ENCODE measurements around the gene NFIA.

The NFIA gene

GRCh38 chr1:61174060-61174795 is 91.9 kb downstream of the NFIA start:
- TF ChIP-seq YY1 (IDR thresholded peaks at IDR 0.05; ENCODE audit: low read depth), result no peak
- no peak for TF ChIP-seq TEAD4 (IDR thresholded peaks at IDR 0.05)
- TF ChIP-seq EGR1 (IDR thresholded peaks at IDR 0.05), result no peak
- no peak for TF ChIP-seq RAD21 (IDR thresholded peaks at IDR 0.05; ENCODE audit: low read depth)
- TF ChIP-seq NFIC (IDR thresholded peaks at IDR 0.05), result no peak
- no peak for TF ChIP-seq REST (IDR thresholded peaks at IDR 0.05; ENCODE audit: low read depth)
- TF ChIP-seq TCF12 (IDR thresholded peaks at IDR 0.05; ENCODE audit: low read depth), result no peak
- no peak for TF ChIP-seq FOXM1 (IDR thresholded peaks at IDR 0.05; ENCODE audit: borderline replicate concordance, low read depth)
- no peak for TF ChIP-seq CEBPB (IDR thresholded peaks at IDR 0.05)
- no peak for TF ChIP-seq TAF1 (IDR thresholded peaks at IDR 0.05; ENCODE audit: low read depth)
- no peak for TF ChIP-seq ZBTB7A (IDR thresholded peaks at IDR 0.05; ENCODE audit: low read depth)

- TF ChIP-seq MAX (IDR thresholded peaks at IDR 0.05), result no peak
Measured at GRCh38 chr1:61175976-61176375, 93.6 kb downstream of the NFIA start.

GRCh38 chr1:61181067-61182038 is 99.0 kb downstream of the NFIA start:
- no peak for TF ChIP-seq YY1 (IDR thresholded peaks at IDR 0.05; ENCODE audit: low read depth)
- TF ChIP-seq TCF12 (IDR thresholded peaks at IDR 0.05; ENCODE audit: low read depth), result no peak
- no peak for TF ChIP-seq CREB1 (IDR thresholded peaks at IDR 0.05; ENCODE audit: low read depth)
- TF ChIP-seq TEAD4 (IDR thresholded peaks at IDR 0.05), result no peak

- TF ChIP-seq ZBTB7A (IDR thresholded peaks at IDR 0.05; ENCODE audit: low read depth) (no peak), CREB1 (IDR thresholded peaks at IDR 0.05; ENCODE audit: low read depth) (no peak), YY1 (IDR thresholded peaks at IDR 0.05; ENCODE audit: low read depth) (no peak), RAD21 (IDR thresholded peaks at IDR 0.05; ENCODE audit: low read depth) (no peak), TEAD4 (IDR thresholded peaks at IDR 0.05) (no peak), EP300 (IDR thresholded peaks at IDR 0.05; ENCODE audit: borderline replicate concordance) (no peak), FOXM1 (IDR thresholded peaks at IDR 0.05; ENCODE audit: borderline replicate concordance, low read depth) (no peak), TAF1 (IDR thresholded peaks at IDR 0.05; ENCODE audit: low read depth) (no peak)
Measured at GRCh38 chr1:61182049-61182448, 99.7 kb downstream of the NFIA start.

- no peak for TF ChIP-seq FOXM1 (IDR thresholded peaks at IDR 0.05; ENCODE audit: borderline replicate concordance, low read depth)
Measured at GRCh38 chr1:61182480-61182879, 100.1 kb downstream of the NFIA start.

GRCh38 chr1:61183471-61184039 is 101.2 kb downstream of the NFIA start:
- TF ChIP-seq ZBTB7A (IDR thresholded peaks at IDR 0.05; ENCODE audit: low read depth) (no peak), CREB1 (IDR thresholded peaks at IDR 0.05; ENCODE audit: low read depth) (no peak), TCF12 (IDR thresholded peaks at IDR 0.05; ENCODE audit: low read depth) (no peak), REST (IDR thresholded peaks at IDR 0.05; ENCODE audit: low read depth) (no peak), RAD21 (IDR thresholded peaks at IDR 0.05; ENCODE audit: low read depth) (no peak), TAF1 (IDR thresholded peaks at IDR 0.05; ENCODE audit: low read depth) (no peak), FOXM1 (IDR thresholded peaks at IDR 0.05; ENCODE audit: borderline replicate concordance, low read depth) (no peak), USF1 (IDR thresholded peaks at IDR 0.05) (no peak), TEAD4 (IDR thresholded peaks at IDR 0.05) (no peak), EGR1 (IDR thresholded peaks at IDR 0.05) (no peak), YY1 (IDR thresholded peaks at IDR 0.05; ENCODE audit: low read depth) (no peak), NFIC (IDR thresholded peaks at IDR 0.05) (no peak), MAX (IDR thresholded peaks at IDR 0.05) (no peak), CEBPB (IDR thresholded peaks at IDR 0.05) (no peak), EP300 (IDR thresholded peaks at IDR 0.05; ENCODE audit: borderline replicate concordance) (no peak)

Data from Ishikawa (cell line).